Peyer's patch (tissue), 4 donors: ENCODE results near the gene GSTO1. TPM values are rescaled to one million over a fixed set of nuclear protein-coding genes. Genes with fewer than 3 reads are reported as not detected.
A peak's percentile ranks its signal among the peaks of the same experiment; 100 is the strongest.

Experiments used
- DNase-seq, 3 donors: peaks; one replicate each; pipeline ENCODE4 v3.0.0-alpha.2; 2017 to 2019
- H3K27ac ChIP-seq, 4 donors: fragments of 200-600 bp; sonication (generic); one replicate each; pipeline ENCODE4 v1.5.1; 2016 to 2019
- H3K27me3 ChIP-seq, 2 donors: fragments of 200-600 bp; sonication (generic); one replicate each; pipeline ENCODE4 v1.5.1; 2019
- H3K36me3 ChIP-seq, 3 donors: fragments of 200-600 bp; sonication (generic); one replicate each; pipeline ENCODE4 v1.5.1; 2016 to 2019
- H3K4me1 ChIP-seq, 4 donors: fragments of 200-600 bp; sonication (generic); one replicate each; pipeline ENCODE4 v1.5.1; 2016 to 2019
- H3K4me3 ChIP-seq, 4 donors: fragments of 200-600 bp; sonication (generic); 1 replicate in 3 of 4; 2 replicates in 1 of 4; pipeline ENCODE4 v1.5.1; 2016 to 2019; ENCODE audit warnings: mild to moderate bottlenecking in 1 of 4
- H3K9me3 ChIP-seq, 4 donors: fragments of 200-600 bp; sonication (generic); one replicate each; pipeline ENCODE4 v1.5.1; 2016 to 2019; ENCODE audit warnings: mild to moderate bottlenecking in 1 of 4
- CTCF ChIP-seq, 6 experiments: fragments of 450-650 bp in 4 of 6; fragments of 200-600 bp in 2 of 6; sonication (generic) in 1 of 6; IDR thresholded peaks; one replicate each; pipeline ENCODE4 v1.5.1; 2017 to 2019; ENCODE audit warnings: antibody characterized with exemption in 6 of 6, mild to moderate bottlenecking in 3 of 6, moderate library complexity in 1 of 6
- POLR2A ChIP-seq, 2 donors: fragments of 450-650 bp; IDR thresholded peaks; one replicate each; pipeline ENCODE4 v1.5.1; 2017; ENCODE audit warnings: antibody characterized with exemption in 2 of 2, mild to moderate bottlenecking in 2 of 2, moderate library complexity in 2 of 2
- total RNA-seq, 4 donors: library from RNA; depleted of rRNA; stranded (reverse); fragments of >200 nt; gene quantifications; one replicate each; pipeline ENCODE4 v1.1.0, GENCODE V29; 2016

Gene GSTO1
- total RNA-seq, 4 donors from 2014 or later, result 46.4 to 105 (median 69.5) TPM

GRCh38 chr10:104220522-104220921, 34.2 kb upstream of the GSTO1 start:
- no peak for DNase-seq
- TF ChIP-seq POLR2A (IDR thresholded peaks at IDR 0.05) (no peak), CTCF (IDR thresholded peaks at IDR 0.05) (no peak)
- Histone ChIP-seq H3K36me3 (no peaks in the 10 kb centered on the region), H3K4me3 (no peak overlapping the region), H3K27ac (peak overlapping the region in 2 of 4 donors; percentile 12 to 31), H3K4me1 (peaks cover 0 to 5% (median 0%) of the 10 kb centered on the region in 4 donors), H3K27me3 (no peaks in the 10 kb centered on the region), H3K9me3 (no peaks in the 10 kb centered on the region)

- H3K27me3 ChIP-seq, result no peaks in the 10 kb centered on the region
- no peak for TF ChIP-seq POLR2A (IDR thresholded peaks at IDR 0.05)
- TF ChIP-seq CTCF (IDR thresholded peaks at IDR 0.05), result no peak
- DNase-seq, result no peak
- no peaks in the 10 kb centered on the region for H3K36me3 ChIP-seq
- H3K4me1 ChIP-seq, result peaks cover 0 to 5% (median 0%) of the 10 kb centered on the region in 4 donors
- H3K4me3 ChIP-seq, result no peak overlapping the region
- H3K9me3 ChIP-seq, result no peaks in the 10 kb centered on the region
- no peak overlapping the region for H3K27ac ChIP-seq
These were observed 31.4 kb upstream of the GSTO1 start for GRCh38 chr10:104223304-104223703.

- H3K27ac ChIP-seq, result no peak overlapping the region
- no peaks in the 10 kb centered on the region for H3K36me3 ChIP-seq
- no peaks in the 10 kb centered on the region for H3K9me3 ChIP-seq
- TF ChIP-seq CTCF (IDR thresholded peaks at IDR 0.05) (no peak), POLR2A (IDR thresholded peaks at IDR 0.05) (no peak)
- DNase-seq, result no peak
- no peak overlapping the region for H3K4me3 ChIP-seq
- H3K27me3 ChIP-seq, result no peaks in the 10 kb centered on the region
- peaks cover 0 to 4% (median 0%) of the 10 kb centered on the region in 4 donors for H3K4me1 ChIP-seq
These were observed 24.2 kb upstream of the GSTO1 start for GRCh38 chr10:104230490-104230889.

- peak within 1 kb of the TSS; percentile 54 to 92 (median 72) for H3K4me3 ChIP-seq
- H3K36me3 ChIP-seq, result no peaks in the 10 kb centered on the region
- peak within 1 kb of the TSS in 1 of 4 donors; percentile 50 for H3K27ac ChIP-seq
- DNase-seq, result peak; percentile 97 to 100 (median 100)
- no peaks in the 10 kb centered on the region for H3K27me3 ChIP-seq
- peaks cover 0 to 4% (median 0%) of the 10 kb centered on the region in 4 donors for H3K4me1 ChIP-seq
- no peaks in the 10 kb centered on the region for H3K9me3 ChIP-seq
- no peak for TF ChIP-seq POLR2A (IDR thresholded peaks at IDR 0.05)
- peak in 2 of 6 experiments; percentile 21 to 26 for TF ChIP-seq CTCF (IDR thresholded peaks at IDR 0.05)
These were observed 22.7 kb upstream of the GSTO1 start, which contains the start of gene CFAP43 for GRCh38 chr10:104231784-104232612. CFAP43 (minus strand) TSS chr10:104232364; CDS start chr10:104232246, 118 bp downstream.

GRCh38 chr10:104232613-104233102, 22.0 kb upstream of the GSTO1 start:
- H3K27me3 ChIP-seq, result no peaks in the 10 kb centered on the region
- H3K4me3 ChIP-seq, result peak overlapping the region; percentile 54 to 92 (median 72)
- DNase-seq, result peak in 1 of 3 donors; percentile 47
- H3K36me3 ChIP-seq, result no peaks in the 10 kb centered on the region
- no peak for TF ChIP-seq POLR2A (IDR thresholded peaks at IDR 0.05)
- TF ChIP-seq CTCF (IDR thresholded peaks at IDR 0.05), result no peak
- no peaks in the 10 kb centered on the region for H3K9me3 ChIP-seq
- H3K4me1 ChIP-seq, result peaks cover 0 to 4% (median 0%) of the 10 kb centered on the region in 4 donors
- peak overlapping the region in 1 of 4 donors; percentile 50 for H3K27ac ChIP-seq
